HT-29 (cell line): ENCODE data around the gene GIPC3. TPM values are rescaled to one million over a fixed set of nuclear protein-coding genes. Genes with fewer than 3 reads are reported as not detected.
A peak's percentile ranks its signal among the peaks of the same experiment; 100 is the strongest.
"Not testable (repeated sequence)": the region's sequence is repeated elsewhere in the genome, so short reads cannot be mapped to it uniquely, and the experiment has no call there.

Experiments
- DNase-seq: peaks from one replicate; pipeline ENCODE4 v3.0.0-alpha.2; 2015; ENCODE audit warnings: low spot score
- total RNA-seq: library from RNA; depleted of rRNA; stranded (reverse); fragments of >200 nt; shearing (Covaris generic); gene quantifications from 2 replicates; pipeline ENCODE4 v1.2.3, GENCODE V29; 2014

The GIPC3 gene
- total RNA-seq, 1 experiment from 2014 or later = not detected

DNA sequence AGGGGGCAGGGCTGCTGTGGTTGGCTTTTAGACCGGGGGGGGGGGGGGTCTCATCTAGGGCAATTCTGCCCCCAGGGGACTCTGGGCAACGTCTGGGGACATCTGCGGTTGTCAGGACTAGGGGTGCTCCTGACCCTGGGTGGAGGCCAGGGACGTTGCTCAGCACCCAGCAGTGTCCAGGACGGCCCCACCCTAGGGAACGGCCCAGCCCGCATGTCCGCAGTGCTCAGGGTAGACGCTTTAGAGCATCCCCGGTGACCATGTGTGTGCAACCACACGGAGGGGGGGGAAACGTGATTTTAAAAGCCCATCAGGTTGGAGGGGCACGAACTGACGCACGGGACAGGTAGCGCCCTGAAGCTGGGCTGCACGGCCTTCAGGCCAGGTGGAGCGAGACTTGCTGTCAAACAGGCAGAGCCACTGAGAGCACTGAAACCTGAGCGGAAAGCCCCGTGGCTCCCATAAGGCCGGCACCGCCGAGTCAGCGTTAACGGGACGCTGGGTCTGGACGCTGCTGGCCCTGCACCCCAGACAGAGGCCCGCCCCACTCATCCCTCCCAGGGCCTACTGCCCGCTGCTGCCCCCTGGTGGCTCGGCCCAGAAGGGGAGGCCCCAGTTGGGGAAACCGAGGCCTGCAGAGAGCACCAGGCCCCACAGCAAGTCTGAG lies 33.0 kb downstream of the GIPC3 start:
- DNase-seq = peak; percentile 26

DNA sequence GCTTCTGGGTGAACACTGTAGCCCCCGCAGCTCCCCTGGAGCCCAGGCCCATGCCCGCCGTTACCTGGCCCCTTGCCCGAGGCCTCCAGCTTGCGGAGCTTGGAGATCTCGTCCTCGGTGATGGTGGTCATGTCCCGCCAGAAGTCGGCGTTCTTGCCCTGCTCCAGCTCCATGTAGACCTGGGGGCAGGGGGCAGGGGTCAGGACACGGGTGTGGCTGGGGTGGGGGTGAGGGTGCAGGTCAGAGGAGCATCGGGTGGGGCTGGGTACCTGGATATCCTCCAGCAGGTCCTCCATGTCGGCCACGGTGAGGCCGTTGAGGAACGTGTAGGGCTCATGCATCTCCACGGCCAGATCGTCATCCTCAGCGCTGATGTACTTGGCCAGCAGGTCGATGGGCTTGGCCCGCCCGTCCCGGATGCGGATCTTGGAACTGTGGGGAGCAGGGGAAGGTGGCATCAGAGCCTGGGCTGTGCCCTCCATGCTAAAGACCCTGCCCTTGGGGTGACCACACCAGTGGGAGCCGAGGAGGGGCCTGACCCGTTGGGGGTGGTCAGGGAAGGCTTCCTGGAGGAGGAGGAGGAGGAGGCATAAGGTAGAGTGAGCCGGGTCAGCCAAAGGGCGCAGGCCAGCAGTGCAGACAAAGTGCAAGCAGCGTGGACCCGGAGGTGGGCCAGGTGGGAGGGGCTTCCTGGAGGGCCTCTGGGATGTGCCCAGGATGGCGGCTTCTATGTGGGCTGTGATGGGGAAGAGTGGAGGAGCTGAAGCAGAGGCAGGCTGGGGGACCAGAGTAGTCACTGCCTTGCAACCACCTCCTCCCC lies 33.7 kb downstream of the GIPC3 start:
- no peak for DNase-seq

DNA sequence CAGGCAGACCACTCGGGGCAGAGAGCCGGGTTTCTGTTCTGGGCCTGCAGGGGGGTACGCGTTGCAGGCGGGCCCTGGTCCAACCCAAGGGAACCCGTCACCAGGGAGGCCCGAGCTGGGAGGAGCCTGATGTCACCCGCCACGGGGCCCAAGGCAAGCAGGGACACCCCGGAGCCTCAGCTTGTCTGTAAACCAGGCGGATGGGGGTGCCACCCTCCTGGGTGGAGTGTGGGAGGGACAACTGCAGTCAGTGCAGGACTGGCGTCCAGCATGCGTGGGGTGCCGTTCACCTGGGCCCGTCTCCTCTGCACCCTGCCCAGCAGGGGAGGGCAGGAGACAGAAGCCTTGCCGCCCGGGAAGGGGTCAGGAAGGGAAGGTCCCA lies 34.3 kb downstream of the GIPC3 start:
- DNase-seq = no peak

DNA sequence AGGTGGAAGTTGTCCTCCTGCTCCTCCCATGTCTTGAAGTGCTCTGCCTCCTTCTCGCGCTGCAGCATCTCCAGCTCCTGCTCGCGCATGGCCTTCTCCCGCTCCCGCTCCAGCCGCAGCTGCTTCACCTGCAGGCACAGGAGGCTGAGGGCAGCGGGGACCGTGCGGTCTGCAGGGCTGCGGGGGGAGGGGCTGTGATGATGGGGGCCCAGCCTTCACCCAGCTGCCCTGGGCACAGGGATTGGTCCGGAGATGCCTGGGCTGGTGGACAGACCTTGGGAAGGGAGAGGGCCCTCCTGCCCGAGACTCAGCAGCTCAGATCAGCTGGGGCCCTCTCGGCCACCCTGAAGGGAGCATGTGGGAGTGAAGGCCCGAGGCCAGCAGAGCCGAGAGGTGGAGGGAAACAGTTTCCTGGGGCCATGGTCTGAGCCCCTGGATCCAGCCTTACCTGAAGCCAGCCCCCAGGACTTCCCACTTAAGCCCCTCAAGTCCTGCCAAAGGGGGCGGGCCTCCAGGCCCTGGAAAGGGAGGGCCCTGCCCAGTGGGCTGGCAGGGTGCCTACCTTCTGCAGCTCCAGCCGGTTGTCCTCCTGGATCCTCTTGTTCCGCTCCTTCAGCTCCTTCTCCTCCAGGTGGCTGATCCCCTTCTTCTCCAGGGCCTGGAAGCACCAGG lies 35.0 kb downstream of the GIPC3 start:
- no peak for DNase-seq

DNA sequence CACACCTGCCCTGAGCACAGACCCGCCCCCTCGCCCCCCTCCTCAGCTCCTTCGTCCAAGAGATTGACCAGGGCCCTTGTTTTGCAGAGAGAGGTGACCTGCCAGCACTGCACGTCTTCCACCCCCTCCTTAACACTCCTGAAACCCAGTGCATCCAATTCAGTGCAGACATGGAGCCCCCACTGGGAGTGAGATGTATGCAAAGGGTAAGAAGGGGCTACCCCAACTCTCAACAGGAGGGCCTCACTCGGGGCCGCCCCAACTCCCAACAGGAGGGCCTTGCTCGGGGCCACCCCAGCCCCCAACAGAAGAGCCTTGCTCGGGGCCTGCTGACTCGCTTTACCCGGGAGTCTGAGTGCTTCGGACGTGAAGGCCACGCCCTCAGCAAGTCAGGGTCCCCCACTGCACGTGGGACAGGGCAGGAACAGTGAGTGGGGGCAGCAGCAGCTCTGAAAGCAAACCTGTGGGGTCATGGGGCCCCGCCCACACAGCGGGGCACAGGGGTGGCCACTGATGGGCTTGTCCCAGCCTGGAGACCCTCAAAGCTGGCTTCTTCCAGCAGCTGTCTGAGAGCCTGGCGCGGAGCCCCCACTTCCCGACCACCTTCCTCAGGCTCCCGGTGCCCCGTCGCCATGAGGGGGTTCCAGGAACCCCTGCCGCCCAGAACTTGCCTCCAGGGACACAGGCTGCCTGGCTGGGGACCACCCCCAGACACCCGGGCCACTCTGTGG lies 35.7 kb downstream of the GIPC3 start:
- no peak for DNase-seq

DNA sequence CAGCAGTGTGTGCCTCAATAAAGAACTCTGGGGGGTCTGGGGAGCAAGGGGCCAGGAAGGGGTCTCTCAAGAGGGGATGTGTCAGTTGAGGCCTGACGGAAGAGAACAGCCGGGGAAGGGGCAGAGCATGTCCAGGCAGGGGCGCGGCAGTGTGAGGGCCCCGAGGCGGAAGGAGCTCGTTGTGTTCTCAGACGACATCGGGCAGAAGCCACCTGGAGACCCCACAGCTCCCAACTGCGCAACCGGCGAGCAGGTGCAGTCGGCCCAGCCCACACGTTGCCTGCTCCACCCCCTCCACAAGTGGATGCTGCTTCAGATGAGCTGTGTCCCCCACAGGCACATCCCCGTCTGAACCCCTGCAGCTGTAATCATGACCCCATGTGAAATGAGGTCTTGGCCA lies 36.4 kb downstream of the GIPC3 start:
- no peak for DNase-seq

DNA sequence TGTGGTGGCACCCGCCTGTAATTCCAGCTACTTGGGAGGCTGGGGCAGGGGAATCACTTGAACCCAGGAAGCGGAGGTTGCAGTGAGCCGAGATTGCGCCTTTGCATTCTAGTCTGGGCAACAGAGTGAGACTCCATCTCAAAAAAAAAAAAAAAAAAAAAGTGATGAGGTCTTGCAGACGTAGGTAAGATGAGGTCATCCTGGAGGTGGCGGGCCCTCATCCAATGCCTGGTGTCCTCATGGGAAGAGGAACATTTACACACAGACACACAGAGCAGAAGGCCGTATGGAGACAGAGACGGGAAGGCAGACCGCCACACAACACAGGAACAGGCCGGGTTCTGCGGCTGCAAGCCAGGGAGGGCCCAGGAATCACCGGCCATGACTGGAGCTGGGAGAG lies 36.9 kb downstream of the GIPC3 start:
- no peak for DNase-seq

DNA sequence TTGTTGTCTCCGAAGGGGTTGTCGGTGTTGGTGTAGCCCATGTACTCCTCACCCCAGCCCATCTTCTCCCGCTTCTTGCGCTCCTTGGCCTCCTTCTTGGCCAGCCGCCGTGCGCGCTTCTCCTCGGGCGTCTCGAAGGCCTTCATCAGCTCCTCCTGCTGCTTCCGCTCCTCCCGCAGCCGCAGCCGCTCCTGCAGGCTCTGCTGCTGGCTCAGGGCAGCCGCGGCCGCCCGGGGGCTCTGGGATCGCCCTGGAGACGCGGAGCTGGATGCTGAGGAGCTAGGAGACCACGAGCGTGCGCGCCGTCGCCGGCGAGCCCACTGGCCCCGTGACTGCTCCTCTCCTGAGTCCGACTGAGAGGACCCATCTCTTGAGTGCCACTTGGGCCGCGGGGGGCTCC lies 38.4 kb downstream of the GIPC3 start:
- DNase-seq = no peak

DNA sequence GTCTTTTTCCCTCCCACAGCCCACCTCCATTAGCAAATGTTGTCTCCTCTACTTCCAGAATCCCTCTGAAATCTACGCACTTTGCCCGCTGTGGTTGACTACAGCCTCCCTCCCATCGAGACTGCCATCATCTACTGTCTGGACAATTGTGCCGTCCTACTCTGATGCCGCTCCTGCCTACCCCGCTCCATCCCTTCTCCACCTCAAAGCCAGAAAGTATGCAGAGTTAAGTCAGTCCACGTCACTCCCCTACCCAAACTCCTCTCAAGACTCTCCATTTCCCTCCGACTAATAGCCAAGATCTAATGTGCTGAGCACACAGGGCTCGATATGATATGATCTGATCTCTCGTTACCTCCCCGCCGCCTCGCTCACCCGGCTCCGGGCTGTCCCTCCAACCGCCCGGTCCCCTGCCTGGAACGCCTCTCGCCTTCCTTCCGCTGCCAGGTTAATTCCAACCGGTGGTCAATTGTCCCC lies 40.8 kb downstream of the GIPC3 start:
- DNase-seq = peak; percentile 26

DNA sequence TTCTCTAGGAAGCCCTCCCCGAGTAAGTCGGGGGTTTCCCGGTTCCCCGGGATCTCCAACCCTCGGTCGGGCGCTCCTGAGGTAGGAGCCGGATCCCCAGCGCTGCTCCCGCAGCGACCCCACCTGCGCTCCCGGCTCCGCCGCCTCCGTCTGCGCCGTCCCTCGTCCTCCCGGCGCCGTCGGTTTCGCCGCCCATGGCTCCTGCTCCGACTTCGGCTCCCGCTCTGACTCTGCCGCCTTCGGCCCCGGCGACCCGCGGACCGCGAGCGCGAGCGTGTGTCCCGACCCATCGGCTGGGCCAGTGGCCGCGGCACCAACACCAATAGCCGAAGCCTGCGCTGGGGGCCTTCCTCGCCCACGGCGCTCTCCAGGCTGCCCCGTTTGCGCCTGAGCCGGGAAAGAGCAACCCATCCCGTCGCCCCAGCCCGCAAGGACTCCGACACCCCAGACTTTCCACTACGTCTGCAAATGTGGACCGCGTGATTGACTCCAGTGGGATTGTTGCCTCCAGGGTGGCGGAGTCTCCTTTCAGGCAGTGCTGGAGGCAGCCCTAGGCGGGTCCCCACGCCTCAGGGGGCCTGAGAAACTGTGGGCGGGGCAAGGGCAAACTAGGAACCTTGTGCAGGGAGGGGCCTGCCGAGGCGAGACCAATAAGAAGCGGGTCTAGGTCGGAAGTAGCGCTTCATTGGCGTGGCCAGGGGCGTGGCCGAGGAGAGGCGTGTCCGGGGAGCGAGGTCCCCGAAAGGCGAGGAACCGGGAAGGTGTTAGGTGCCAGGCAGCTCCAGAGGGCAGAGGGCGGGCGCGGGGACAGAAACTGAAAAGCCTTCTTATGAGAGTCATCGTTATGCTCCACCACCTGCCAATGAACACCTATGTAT lies 41.4 kb downstream of the GIPC3 start, which contains the start of gene CACTIN:
Gene CACTIN (minus strand): TSS at position 318 of the 878 bp plus-strand sequence. CDS start 28 bp downstream, at position 290.
- DNase-seq = peak; percentile 96

DNA sequence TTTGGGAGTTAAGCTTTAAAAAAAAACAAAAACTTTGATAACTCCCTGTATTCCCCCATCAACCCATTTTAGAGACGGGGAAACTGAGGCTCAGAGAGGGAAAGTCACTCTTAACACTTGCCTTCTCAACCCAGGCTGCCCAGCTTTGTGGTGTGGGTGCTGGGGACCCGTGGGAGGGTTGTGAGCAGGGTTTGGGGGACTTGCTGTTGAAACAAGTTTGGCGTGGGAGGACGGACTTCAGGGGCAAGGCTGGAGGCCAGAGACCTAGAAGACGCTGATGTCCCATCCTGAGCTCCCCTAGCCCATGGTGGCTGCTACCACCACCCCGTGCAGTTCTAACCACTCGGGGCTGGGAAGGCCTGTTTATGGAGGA lies 42.1 kb downstream of the GIPC3 start:
- DNase-seq = no peak

DNA sequence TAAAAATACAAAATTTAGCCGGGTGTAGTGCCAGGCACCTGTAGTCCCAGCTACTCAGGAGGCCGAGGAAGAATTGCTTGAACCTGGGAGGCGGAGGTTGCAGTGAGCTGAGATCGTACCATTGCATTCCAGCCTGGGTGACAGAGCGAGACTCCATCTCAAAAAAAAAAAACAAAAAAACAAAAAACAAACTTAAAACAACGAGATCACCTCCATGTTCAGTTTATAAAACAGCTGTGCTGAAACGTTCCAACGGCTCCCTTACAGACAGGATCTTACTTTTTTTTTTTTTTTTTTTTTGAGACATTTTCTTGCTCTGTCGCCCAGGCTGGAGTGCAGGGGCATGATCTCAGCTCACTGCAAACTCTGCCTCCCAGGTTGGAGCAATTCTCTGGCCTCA lies 43.5 kb downstream of the GIPC3 start:
- DNase-seq = not testable (repeated sequence)

DNA sequence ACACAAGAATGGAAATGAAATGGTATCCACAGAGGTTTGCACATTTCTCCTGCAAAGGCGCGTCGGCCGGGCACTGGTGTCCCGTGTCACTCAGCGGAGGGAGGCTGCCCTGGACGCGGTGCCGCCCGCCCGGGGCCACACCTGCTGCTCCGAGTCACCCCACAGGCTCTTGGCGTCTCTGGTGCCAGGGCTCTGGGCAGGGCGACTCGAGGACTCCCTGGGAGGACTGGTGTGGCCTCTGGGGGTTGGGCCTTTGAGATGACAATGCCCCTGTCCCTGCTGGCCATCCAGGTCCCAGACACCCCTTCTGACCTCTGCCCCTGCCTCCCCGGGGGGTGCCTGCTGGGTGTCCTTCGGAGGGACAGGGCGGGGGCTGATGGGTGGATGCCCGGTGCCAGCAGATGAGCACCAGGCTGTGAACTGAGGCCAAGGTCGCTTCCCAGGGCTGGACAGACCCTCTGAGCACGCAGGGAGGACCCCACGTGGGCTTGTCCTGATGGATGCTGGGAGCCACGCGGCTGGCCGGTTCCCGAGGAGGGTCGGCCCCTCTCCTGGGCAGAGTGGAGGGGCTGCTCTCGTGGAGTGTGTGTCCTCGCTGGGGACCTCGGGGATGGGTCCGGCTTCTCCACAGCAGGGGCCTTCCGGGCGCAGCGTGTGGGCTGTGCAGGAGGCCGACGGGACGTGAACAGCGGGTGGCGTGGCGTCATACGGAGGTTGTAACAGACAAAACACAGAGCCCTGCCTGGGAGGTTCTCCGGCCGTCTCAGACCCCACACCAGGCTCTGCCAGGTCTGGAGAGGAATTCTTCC lies 46.0 kb downstream of the GIPC3 start:
- DNase-seq = no peak

DNA sequence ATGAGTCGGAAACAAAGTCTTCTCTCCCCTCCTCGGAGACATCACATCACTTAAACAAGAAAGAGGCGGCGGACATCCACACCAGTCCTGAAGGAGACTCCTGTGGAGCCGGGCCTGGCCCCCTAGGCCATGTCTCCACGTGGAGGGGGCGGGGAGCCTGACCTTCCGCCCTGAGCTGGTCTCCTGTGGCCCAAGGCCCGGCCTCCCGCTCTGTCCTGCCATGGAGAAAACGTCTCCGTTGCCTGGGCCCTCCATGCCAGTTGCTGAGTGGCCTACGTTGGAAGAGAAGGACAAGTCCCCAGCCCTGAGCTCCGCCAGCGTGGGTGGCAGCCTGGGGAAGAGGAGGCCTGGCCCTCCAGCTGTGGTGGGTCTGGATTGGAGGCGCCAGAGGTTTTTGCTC lies 46.8 kb downstream of the GIPC3 start:
- no peak for DNase-seq

DNA sequence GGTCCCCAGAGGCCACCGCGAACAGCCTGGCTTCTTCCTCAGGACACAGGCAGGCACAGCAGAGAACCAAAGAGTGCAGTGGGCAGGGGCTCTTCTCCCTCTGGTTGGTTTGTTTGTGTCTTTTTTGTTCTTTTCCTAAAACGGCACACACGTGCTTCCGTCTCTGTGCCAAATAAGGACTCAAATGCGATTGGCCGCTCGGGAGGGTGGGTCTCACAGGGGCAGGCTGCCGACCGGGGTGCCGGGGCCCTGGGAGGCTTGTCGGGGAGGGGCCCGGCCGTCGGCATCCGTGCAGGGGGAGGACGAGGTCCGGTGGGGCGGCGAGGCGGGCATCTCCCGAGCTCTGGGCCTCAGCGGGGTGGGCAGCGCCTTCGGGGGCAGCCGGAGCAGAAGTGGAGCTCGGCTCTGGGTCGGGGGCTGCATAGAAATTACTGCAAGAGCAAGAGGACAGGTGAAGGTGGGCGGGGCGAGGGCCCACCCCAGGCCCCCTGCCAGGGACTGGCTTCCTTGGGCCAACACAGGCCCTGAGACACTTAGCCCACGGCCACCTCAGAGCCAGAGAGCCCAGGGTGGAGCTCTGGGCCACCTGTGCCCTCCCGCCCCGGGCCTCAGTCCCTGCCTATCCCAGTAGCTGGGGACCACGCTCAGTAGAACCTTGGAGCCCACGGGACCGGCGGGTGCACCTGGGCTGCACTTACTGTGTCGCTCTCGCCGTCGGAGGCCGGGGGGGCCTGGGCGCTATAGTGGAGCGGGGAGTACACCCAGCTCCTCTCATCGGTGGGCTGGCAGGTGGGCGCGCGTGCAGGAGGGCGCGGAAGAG lies 47.7 kb downstream of the GIPC3 start:
- DNase-seq = no peak

DNA sequence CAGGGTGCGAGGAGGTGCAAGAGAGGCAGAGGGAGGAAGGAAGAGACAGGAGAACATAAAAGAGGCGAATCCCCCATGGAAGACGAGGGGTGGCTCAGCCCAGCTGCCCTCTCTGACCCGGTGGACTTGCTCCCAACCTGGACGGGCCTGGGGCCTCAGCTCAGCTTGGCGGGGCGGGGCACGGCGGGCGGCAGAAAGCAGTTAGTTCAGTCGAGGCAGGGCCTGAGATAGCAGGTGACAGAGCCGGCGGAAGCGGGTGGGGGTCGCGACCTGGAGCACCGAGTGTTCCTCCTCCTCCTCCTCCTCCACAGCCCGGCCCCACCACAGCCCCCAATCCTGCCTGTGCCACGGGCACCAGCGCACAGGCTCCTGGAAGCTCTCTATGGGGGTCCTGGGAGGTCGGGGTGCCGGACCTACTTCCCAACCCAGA lies 48.3 kb downstream of the GIPC3 start:
- DNase-seq = no peak

DNA sequence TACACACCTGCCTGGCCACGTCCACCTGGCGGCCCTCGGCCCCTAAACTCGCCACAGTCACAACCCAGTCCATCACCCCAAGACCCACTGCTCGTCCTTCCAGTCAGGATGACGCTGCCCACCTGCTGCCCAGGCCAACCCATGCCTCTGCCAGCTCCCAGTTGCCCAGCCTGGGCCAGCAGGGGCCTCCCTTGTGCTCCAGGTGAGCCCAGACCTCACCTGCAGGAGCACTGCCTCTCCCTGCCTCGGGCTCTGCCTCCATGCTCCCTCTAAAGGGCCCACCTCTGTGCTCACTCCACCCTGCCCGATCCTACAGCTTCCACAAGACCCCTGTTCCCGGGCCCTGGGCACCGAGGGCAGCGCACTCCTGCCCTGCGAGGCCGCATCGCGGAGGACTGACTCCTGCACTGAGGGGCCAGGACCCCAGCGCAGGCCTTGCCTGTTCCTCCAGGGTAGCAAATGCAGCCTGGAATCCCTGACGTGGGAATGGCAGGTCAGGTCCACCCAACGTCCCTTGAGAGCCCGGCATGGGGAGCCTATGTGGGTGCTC lies 49.3 kb downstream of the GIPC3 start:
- DNase-seq = no peak

DNA sequence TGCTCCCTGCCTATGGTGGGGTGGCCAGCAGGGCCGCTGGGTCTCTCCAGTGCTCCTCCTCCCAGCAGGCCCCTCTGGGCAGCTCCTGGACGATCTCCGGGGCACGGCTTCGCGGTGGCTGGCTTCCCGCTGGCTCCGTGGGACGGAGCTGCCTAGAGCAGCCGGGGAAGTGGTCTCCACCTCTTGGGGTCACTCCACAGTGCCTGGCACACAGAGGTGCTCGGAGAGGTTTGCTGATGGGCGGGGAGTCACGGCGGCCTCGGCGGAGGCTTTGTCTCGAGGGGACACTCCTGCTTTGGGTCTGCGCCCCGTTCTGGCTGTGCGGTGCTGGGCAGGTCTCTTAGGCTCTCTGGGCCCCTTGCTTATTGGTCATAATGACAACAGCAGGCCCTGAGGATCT lies 51.2 kb downstream of the GIPC3 start:
- DNase-seq = no peak

DNA sequence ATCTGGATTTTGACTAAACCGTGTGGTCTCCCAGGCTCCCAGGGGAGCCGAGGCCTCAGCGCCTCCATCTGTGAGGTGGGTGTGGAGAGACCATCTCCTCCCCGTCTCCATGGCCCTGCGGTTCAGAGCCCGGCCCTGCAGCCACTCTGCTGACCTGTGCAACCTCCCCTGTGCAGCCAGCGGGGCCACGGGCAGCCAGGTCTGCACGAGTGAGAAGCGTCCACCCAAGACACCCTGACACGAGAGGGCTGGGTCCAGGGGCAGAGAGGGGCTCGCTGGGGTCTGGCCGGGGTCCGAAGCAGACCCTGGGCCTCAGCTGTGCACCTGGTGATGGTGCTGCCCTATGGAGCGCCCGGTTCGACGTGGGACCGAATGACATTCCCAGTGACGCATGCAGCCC lies 51.7 kb downstream of the GIPC3 start:
- no peak for DNase-seq
